ENCODE results near the gene NLRP2B.

GRCh38 chrX:57651169-57651919 is 28.7 kb downstream of the NLRP2B start:
- TF ChIP-seq CTCF (conservative IDR thresholded peaks at IDR 0.05; ENCODE audit: low read depth, low read length) (no peak), USF2 (IDR thresholded peaks at IDR 0.05; ENCODE audit: low read depth, low read length) (no peak), POLR2A (IDR thresholded peaks at IDR 0.05; ENCODE audit: low read depth, low read length) (no peak), FOS (IDR thresholded peaks at IDR 0.05; ENCODE audit: low read depth, low read length) (no peak), RCOR1 (IDR thresholded peaks at IDR 0.05; ENCODE audit: insufficient replicate concordance, low read length) (no peak), BHLHE40 (IDR thresholded peaks at IDR 0.05; ENCODE audit: low read depth, low read length) (no peak), CHD1 (IDR thresholded peaks at IDR 0.05; ENCODE audit: low read depth, low read length) (no peak)
